ENCODE measurements around the gene OBSCN.

The OBSCN gene

GRCh38 chr1:228381356-228381755, 173.5 kb downstream of the OBSCN start:
- DNase-seq (ENCODE audit: low spot score): no peak

- DNase-seq (ENCODE audit: low spot score): no peak
These were observed 175.9 kb downstream of the OBSCN start for GRCh38 chr1:228383773-228384172.

- no peak for DNase-seq (ENCODE audit: low spot score)
These were observed 177.4 kb downstream of the OBSCN start for GRCh38 chr1:228385232-228385631.

GRCh38 chr1:228387321-228387720, 179.5 kb downstream of the OBSCN start:
- DNase-seq (ENCODE audit: low spot score): no peak

- no peak for DNase-seq (ENCODE audit: low spot score)
These were observed 182.8 kb downstream of the OBSCN start for GRCh38 chr1:228390649-228391048.

GRCh38 chr1:228391411-228392020, 183.7 kb downstream of the OBSCN start:
- DNase-seq (ENCODE audit: low spot score): no peak

GRCh38 chr1:228392111-228392936, 184.5 kb downstream of the OBSCN start:
- no peak for DNase-seq (ENCODE audit: low spot score)

GRCh38 chr1:228393268-228393701, 185.4 kb downstream of the OBSCN start:
- no peak for DNase-seq (ENCODE audit: low spot score)

- DNase-seq (ENCODE audit: low spot score): no peak
These were observed 186.1 kb downstream of the OBSCN start for GRCh38 chr1:228393811-228394570.

GRCh38 chr1:228394571-228395394, 186.9 kb downstream of the OBSCN start:
- DNase-seq (ENCODE audit: low spot score): no peak

GRCh38 chr1:228396770-228397662, 189.2 kb downstream of the OBSCN start:
- DNase-seq (ENCODE audit: low spot score): no peak

- no peak for DNase-seq (ENCODE audit: low spot score)
These were observed 190.1 kb downstream of the OBSCN start for GRCh38 chr1:228397966-228398365.

GRCh38 chr1:228398741-228399461, 191.1 kb downstream of the OBSCN start:
- DNase-seq (ENCODE audit: low spot score): no peak

- no peak for DNase-seq (ENCODE audit: low spot score)
These were observed 191.8 kb downstream of the OBSCN start for GRCh38 chr1:228399531-228400236.

GRCh38 chr1:228400237-228400651, 192.4 kb downstream of the OBSCN start:
- no peak for DNase-seq (ENCODE audit: low spot score)

GRCh38 chr1:228400692-228401454, 193.0 kb downstream of the OBSCN start:
- DNase-seq (ENCODE audit: low spot score): no peak

- no peak for DNase-seq (ENCODE audit: low spot score)
These were observed 194.2 kb downstream of the OBSCN start for GRCh38 chr1:228401782-228402640.

GRCh38 chr1:228402641-228403025, 194.8 kb downstream of the OBSCN start:
- DNase-seq (ENCODE audit: low spot score): no peak
